ENCODE measurements around the gene SRRM4.
"Not testable (repeated sequence)": the region's sequence is repeated elsewhere in the genome, so short reads cannot be mapped to it uniquely, and the experiment has no call there.

Gene SRRM4

DNA sequence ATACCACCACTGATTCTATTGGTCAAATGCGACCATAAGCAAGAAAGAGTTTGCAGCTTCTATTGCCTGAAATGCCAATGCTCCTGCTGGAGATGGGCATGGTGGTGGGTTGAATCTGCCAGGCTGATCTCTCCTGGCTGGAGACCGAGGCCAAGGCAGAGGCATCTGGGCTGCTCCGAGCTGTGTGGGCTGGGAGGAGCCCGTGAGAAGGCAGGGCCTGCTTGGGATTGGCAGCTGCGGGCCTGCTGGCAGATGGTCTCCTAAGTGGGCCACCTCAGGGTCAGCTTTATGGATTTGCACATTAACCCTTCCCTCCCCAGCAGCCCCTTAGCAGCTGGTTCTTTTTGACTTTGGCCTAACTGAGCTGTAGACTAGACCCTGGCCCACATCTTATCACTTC is 25.4 kb downstream of the SRRM4 start:
- TF ChIP-seq, protein P1, sequence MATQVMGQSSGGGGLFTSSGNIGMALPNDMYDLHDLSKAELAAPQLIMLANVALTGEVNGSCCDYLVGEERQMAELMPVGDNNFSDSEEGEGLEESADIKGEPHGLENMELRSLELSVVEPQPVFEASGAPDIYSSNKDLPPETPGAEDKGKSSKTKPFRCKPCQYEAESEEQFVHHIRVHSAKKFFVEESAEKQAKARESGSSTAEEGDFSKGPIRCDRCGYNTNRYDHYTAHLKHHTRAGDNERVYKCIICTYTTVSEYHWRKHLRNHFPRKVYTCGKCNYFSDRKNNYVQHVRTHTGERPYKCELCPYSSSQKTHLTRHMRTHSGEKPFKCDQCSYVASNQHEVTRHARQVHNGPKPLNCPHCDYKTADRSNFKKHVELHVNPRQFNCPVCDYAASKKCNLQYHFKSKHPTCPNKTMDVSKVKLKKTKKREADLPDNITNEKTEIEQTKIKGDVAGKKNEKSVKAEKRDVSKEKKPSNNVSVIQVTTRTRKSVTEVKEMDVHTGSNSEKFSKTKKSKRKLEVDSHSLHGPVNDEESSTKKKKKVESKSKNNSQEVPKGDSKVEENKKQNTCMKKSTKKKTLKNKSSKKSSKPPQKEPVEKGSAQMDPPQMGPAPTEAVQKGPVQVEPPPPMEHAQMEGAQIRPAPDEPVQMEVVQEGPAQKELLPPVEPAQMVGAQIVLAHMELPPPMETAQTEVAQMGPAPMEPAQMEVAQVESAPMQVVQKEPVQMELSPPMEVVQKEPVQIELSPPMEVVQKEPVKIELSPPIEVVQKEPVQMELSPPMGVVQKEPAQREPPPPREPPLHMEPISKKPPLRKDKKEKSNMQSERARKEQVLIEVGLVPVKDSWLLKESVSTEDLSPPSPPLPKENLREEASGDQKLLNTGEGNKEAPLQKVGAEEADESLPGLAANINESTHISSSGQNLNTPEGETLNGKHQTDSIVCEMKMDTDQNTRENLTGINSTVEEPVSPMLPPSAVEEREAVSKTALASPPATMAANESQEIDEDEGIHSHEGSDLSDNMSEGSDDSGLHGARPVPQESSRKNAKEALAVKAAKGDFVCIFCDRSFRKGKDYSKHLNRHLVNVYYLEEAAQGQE (IDR thresholded peaks at IDR 0.05; ENCODE audit: insufficient replicate concordance, low read depth): no peak
- TF ChIP-seq, protein P2, sequence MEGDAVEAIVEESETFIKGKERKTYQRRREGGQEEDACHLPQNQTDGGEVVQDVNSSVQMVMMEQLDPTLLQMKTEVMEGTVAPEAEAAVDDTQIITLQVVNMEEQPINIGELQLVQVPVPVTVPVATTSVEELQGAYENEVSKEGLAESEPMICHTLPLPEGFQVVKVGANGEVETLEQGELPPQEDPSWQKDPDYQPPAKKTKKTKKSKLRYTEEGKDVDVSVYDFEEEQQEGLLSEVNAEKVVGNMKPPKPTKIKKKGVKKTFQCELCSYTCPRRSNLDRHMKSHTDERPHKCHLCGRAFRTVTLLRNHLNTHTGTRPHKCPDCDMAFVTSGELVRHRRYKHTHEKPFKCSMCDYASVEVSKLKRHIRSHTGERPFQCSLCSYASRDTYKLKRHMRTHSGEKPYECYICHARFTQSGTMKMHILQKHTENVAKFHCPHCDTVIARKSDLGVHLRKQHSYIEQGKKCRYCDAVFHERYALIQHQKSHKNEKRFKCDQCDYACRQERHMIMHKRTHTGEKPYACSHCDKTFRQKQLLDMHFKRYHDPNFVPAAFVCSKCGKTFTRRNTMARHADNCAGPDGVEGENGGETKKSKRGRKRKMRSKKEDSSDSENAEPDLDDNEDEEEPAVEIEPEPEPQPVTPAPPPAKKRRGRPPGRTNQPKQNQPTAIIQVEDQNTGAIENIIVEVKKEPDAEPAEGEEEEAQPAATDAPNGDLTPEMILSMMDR (IDR thresholded peaks at IDR 0.05; ENCODE audit: insufficient read depth, low read length): no peak
- TF ChIP-seq POLR2AphosphoS5 (IDR thresholded peaks at IDR 0.05; ENCODE audit: low read depth) (no peak), GABPA (IDR thresholded peaks at IDR 0.05; ENCODE audit: low read depth) (no peak), SPI1 (IDR thresholded peaks at IDR 0.05; ENCODE audit: borderline replicate concordance, low read depth) (no peak)
- Histone ChIP-seq H3K27me3 (ENCODE audit: insufficient read depth, poor library complexity, severe bottlenecking) (no peaks in the 10 kb centered on the region), H3K4me3 (replicated peaks; ENCODE audit: insufficient read depth, low read length) (no peak overlapping the region), H3K27ac (replicated peaks) (no peak overlapping the region)
- DNase-seq (ENCODE audit: low read depth in 1 of 2, low spot score in 1 of 2): no peak

DNA sequence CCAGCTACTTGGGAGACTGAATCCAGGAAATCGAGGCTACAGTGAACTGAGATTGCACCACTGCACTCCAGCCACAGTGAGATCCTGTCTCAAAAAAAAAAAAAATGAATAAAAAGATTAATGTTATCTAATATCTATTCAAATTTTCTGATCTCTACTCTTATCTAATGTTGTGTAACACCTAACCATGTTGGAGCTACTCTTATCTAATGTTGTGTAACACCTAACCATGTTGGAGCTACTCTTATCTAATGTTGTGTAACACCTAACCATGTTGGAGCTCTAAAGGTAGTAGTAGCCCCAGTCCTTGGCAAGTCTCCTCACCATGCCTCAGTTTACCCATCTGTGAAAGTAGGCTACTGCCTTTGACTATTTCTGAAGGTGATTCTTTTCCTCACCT is 26.9 kb downstream of the SRRM4 start:
- DNase-seq (ENCODE audit: low read depth in 1 of 2, low spot score in 1 of 2); H3K27me3 ChIP-seq (ENCODE audit: insufficient read depth, poor library complexity, severe bottlenecking); H3K4me3 ChIP-seq (replicated peaks; ENCODE audit: insufficient read depth, low read length); H3K27ac ChIP-seq (replicated peaks): not testable (repeated sequence)

DNA sequence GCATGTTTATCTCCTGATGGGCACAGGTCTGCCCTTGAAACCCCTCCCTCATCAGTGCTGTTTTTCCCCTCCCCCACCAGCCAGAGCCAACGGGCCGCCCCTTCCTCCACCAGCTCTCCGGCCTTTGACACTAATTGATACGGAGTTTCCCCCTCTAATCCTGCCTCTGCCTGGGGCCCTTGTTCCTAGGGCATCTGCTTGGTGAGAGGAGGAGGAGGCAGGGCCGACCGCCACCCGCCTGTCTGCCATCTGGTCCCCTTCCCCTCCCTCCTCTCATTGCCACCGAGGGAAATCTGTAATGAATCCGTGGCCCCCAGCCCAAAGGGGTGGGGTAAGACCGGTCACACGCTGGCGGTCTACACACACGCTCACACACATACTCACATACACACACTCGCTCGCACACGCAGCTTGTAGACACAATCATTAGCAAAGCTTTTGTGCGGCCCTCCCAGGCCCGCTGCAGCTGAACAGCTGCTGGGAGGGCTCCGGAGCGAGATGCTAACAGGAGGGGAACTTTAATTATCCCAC is 27.4 kb downstream of the SRRM4 start:
- Histone ChIP-seq H3K27me3 (ENCODE audit: insufficient read depth, poor library complexity, severe bottlenecking) (no peaks in the 10 kb centered on the region), H3K27ac (replicated peaks) (no peak overlapping the region), H3K4me3 (replicated peaks; ENCODE audit: insufficient read depth, low read length) (no peak overlapping the region)
- TF ChIP-seq, protein P1 (IDR thresholded peaks at IDR 0.05; ENCODE audit: insufficient replicate concordance, low read depth): no peak
- TF ChIP-seq GABPA (IDR thresholded peaks at IDR 0.05; ENCODE audit: low read depth): no peak
- TF ChIP-seq, protein P2 (IDR thresholded peaks at IDR 0.05; ENCODE audit: insufficient read depth, low read length): no peak
- TF ChIP-seq POLR2AphosphoS5 (IDR thresholded peaks at IDR 0.05; ENCODE audit: low read depth): no peak
- no peak for TF ChIP-seq SPI1 (IDR thresholded peaks at IDR 0.05; ENCODE audit: borderline replicate concordance, low read depth)
- DNase-seq (ENCODE audit: low read depth in 1 of 2, low spot score in 1 of 2): no peak

DNA sequence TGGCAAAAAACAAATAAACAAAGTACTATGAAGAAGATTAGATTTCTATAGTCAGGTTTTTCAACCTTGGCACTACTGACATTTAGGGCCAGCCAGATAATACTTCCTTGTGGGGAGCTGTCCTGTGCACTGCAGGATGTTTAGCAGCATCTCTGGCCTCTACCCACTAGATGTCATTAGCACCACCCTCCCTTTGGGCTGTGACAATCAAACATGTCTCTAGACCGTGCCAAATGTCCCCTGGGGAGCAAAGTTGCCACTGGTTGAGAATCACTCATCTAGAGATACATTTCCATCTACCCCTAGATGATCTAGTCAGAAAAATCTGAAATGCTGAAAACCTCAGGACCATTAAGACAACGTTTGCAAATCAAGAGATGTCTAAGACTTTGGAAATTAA is 29.9 kb downstream of the SRRM4 start:
- H3K27me3 ChIP-seq (ENCODE audit: insufficient read depth, poor library complexity, severe bottlenecking): no peaks in the 10 kb centered on the region
- no peak for DNase-seq (ENCODE audit: low read depth in 1 of 2, low spot score in 1 of 2)
- H3K4me3 ChIP-seq (replicated peaks; ENCODE audit: insufficient read depth, low read length): no peak overlapping the region
- TF ChIP-seq GABPA (IDR thresholded peaks at IDR 0.05; ENCODE audit: low read depth) (no peak), SPI1 (IDR thresholded peaks at IDR 0.05; ENCODE audit: borderline replicate concordance, low read depth) (no peak), POLR2AphosphoS5 (IDR thresholded peaks at IDR 0.05; ENCODE audit: low read depth) (no peak)
- TF ChIP-seq, protein P2 (IDR thresholded peaks at IDR 0.05; ENCODE audit: insufficient read depth, low read length): no peak
- TF ChIP-seq, protein P1 (IDR thresholded peaks at IDR 0.05; ENCODE audit: insufficient replicate concordance, low read depth): no peak
- no peak overlapping the region for H3K27ac ChIP-seq (replicated peaks)

Data from HL-60 (cell line).